Liver (tissue), 3 donors: ENCODE measurements around the gene CACYBP.

Experiments used
- RAD21 ChIP-seq, 2 donors: IDR thresholded peaks; 2 replicates each; pipeline ENCODE4 v1.6.1; 2016; ENCODE audit warnings: antibody characterized with exemption in 2 of 2, mild to moderate bottlenecking in 2 of 2
- REST ChIP-seq: IDR thresholded peaks from 2 replicates; pipeline ENCODE4 v1.6.1; 2016; ENCODE audit warnings: antibody characterized with exemption, mild to moderate bottlenecking
- YY1 ChIP-seq: IDR thresholded peaks from 2 replicates; pipeline ENCODE4 v1.6.1; 2016; ENCODE audit warnings: antibody characterized with exemption, mild to moderate bottlenecking
- TF ChIP-seq, protein P1 (sequence below): fragments of 150-350 bp; IDR thresholded peaks from 2 replicates; pipeline ENCODE4 v1.5.1; 2017; ENCODE audit warnings: improper control_type of control experiment, low read depth, low read length; ENCODE audit not compliant: missing input control
- TF ChIP-seq, protein P2 (sequence below): IDR thresholded peaks from 2 replicates; pipeline ENCODE4 v1.6.1; 2016; ENCODE audit warnings: antibody characterized with exemption
- donor health status: healthy.
- donor health status: healthy.

DNA sequence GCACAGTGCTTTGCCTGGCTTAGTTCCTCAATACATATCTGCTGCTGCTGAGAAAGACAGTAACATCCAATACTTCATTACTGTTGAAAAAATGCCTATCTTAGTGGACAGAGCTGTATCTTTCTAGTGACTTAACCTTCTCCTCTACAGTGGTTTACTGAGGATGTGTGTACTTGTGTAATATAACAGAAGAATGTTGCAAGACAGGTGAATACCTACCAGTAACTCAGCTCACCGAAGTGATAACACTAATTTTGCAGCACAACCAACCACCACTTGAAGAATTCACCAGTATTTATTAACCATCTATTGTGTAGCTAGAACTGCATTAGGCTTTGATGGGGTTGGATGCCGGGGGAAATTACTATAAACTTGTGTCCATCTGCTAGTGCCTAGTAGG is 51.2 kb downstream of the CACYBP start:
- no peak for TF ChIP-seq REST
- TF ChIP-seq, protein P1, sequence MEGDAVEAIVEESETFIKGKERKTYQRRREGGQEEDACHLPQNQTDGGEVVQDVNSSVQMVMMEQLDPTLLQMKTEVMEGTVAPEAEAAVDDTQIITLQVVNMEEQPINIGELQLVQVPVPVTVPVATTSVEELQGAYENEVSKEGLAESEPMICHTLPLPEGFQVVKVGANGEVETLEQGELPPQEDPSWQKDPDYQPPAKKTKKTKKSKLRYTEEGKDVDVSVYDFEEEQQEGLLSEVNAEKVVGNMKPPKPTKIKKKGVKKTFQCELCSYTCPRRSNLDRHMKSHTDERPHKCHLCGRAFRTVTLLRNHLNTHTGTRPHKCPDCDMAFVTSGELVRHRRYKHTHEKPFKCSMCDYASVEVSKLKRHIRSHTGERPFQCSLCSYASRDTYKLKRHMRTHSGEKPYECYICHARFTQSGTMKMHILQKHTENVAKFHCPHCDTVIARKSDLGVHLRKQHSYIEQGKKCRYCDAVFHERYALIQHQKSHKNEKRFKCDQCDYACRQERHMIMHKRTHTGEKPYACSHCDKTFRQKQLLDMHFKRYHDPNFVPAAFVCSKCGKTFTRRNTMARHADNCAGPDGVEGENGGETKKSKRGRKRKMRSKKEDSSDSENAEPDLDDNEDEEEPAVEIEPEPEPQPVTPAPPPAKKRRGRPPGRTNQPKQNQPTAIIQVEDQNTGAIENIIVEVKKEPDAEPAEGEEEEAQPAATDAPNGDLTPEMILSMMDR, result no peak
- TF ChIP-seq, protein P2, sequence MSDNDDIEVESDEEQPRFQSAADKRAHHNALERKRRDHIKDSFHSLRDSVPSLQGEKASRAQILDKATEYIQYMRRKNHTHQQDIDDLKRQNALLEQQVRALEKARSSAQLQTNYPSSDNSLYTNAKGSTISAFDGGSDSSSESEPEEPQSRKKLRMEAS, result no peak
- no peak for TF ChIP-seq RAD21 (IDR thresholded peaks at IDR 0.05)
- no peak for TF ChIP-seq YY1
